H9 (cell line): ENCODE data around the gene C17orf114.

Experiments
- DNase-seq: peaks from one replicate; pipeline ENCODE4 v3.0.0-alpha.2; 2017
- H2AFZ ChIP-seq: one replicate; pipeline ENCODE4 v1.6.1; 2013; ENCODE audit warnings: mild to moderate bottlenecking, low read length, control low read depth, moderate library complexity
- H2AK5ac ChIP-seq: 2 replicates; pipeline ENCODE4 v1.6.1; 2013; ENCODE audit warnings: low read length, control low read depth, mixed read lengths; ENCODE audit not compliant: insufficient read length
- H2BK120ac ChIP-seq: one replicate; pipeline ENCODE4 v1.6.1; 2013; ENCODE audit warnings: low read depth, mild to moderate bottlenecking, low read length, control low read depth, inconsistent platforms; ENCODE audit not compliant: poor library complexity, severe bottlenecking
- H2BK12ac ChIP-seq: 2 replicates; pipeline ENCODE4 v1.6.1; 2013; ENCODE audit warnings: low read length, control low read depth, mixed read lengths, low read depth; ENCODE audit not compliant: insufficient read length
- H2BK15ac ChIP-seq: 2 replicates; pipeline ENCODE4 v1.6.1; 2013; ENCODE audit warnings: low read depth, low read length, control low read depth
- H2BK20ac ChIP-seq: one replicate; pipeline ENCODE4 v1.6.1; 2013; ENCODE audit warnings: low read depth, mild to moderate bottlenecking, low read length, control low read depth, inconsistent platforms; ENCODE audit not compliant: poor library complexity, severe bottlenecking
- H2BK5ac ChIP-seq: 2 replicates; pipeline ENCODE4 v1.6.1; 2013; ENCODE audit warnings: low read length, control low read depth, mixed read lengths; ENCODE audit not compliant: insufficient read length
- H3K14ac ChIP-seq: 2 replicates; pipeline ENCODE4 v1.6.1; 2013; ENCODE audit warnings: low read length, control low read depth; ENCODE audit not compliant: insufficient read depth
- H3K18ac ChIP-seq: 2 replicates; pipeline ENCODE4 v1.6.1; 2013; ENCODE audit warnings: low read depth, mild to moderate bottlenecking, mixed read lengths, low read length, control low read depth; ENCODE audit not compliant: insufficient read length
- H3K23ac ChIP-seq: 2 replicates; pipeline ENCODE4 v1.6.1; 2013; ENCODE audit warnings: low read length, control low read depth, mixed read lengths, low read depth; ENCODE audit not compliant: insufficient read length
- H3K23me2 ChIP-seq: 2 replicates; pipeline ENCODE4 v1.6.1; 2013; ENCODE audit warnings: low read depth, mild to moderate bottlenecking, mixed read lengths, low read length, control low read depth; ENCODE audit not compliant: insufficient read length, poor library complexity, severe bottlenecking
- H3K27ac ChIP-seq: 2 replicates; pipeline ENCODE4 v1.5.1; 2013; ENCODE audit warnings: low read length, control low read depth, mixed read lengths, low read depth; ENCODE audit not compliant: insufficient read length
- H3K27me3 ChIP-seq: 2 replicates; pipeline ENCODE4 v1.6.1; 2013; ENCODE audit warnings: low read length, control low read depth, inconsistent platforms; ENCODE audit not compliant: insufficient read depth
- H3K4ac ChIP-seq: 2 replicates; pipeline ENCODE4 v1.6.1; 2013; ENCODE audit warnings: low read depth, mild to moderate bottlenecking, control low read depth, inconsistent platforms, low read length, moderate library complexity
- H3K4me1 ChIP-seq: 2 replicates; pipeline ENCODE4 v1.6.1; 2013; ENCODE audit warnings: low read length, control low read depth, inconsistent platforms; ENCODE audit not compliant: insufficient read depth
- H3K4me2 ChIP-seq: 2 replicates; pipeline ENCODE4 v1.6.1; 2013; ENCODE audit warnings: low read length, control low read depth, mixed read lengths; ENCODE audit not compliant: insufficient read length, insufficient read depth
- H3K56ac ChIP-seq: 2 replicates; pipeline ENCODE4 v1.6.1; 2013; ENCODE audit warnings: low read depth, mild to moderate bottlenecking, mixed read lengths, low read length, control low read depth; ENCODE audit not compliant: insufficient read length
- H3K79me1 ChIP-seq: 2 replicates; pipeline ENCODE4 v1.6.1; 2013; ENCODE audit warnings: low read depth, mild to moderate bottlenecking, moderate library complexity, low read length, control low read depth, inconsistent platforms; ENCODE audit not compliant: insufficient read depth, poor library complexity, severe bottlenecking
- H3K79me2 ChIP-seq: 2 replicates; pipeline ENCODE4 v1.6.1; 2013; ENCODE audit warnings: low read length, control low read depth, inconsistent platforms; ENCODE audit not compliant: insufficient read depth
- H3K9ac ChIP-seq: 2 replicates; pipeline ENCODE4 v1.6.1; 2013; ENCODE audit warnings: low read length, control low read depth, mixed read lengths; ENCODE audit not compliant: insufficient read length; ENCODE audit errors: extremely low read depth
- H3K9me3 ChIP-seq: one replicate; pipeline ENCODE4 v1.6.1; 2013; ENCODE audit warnings: low read depth, low read length, inconsistent platforms; ENCODE audit not compliant: control insufficient read depth
- H3T11ph ChIP-seq: one replicate; pipeline ENCODE4 v1.6.1; 2013; ENCODE audit warnings: mild to moderate bottlenecking, low read length, control low read depth, inconsistent platforms
- H4K20me1 ChIP-seq: one replicate; pipeline ENCODE4 v1.6.1; 2013; ENCODE audit not compliant: control insufficient read depth, insufficient read length, insufficient read depth
- H4K5ac ChIP-seq: 2 replicates; pipeline ENCODE4 v1.6.1; 2013; ENCODE audit warnings: low read depth, mild to moderate bottlenecking, mixed read lengths, low read length, control low read depth; ENCODE audit not compliant: insufficient read length
- H4K8ac ChIP-seq: replicated peaks from 2 replicates; pipeline ENCODE4 v1.6.1; 2013; ENCODE audit warnings: low read length, control low read depth, mixed read lengths, low read depth; ENCODE audit not compliant: insufficient read length
- H4K91ac ChIP-seq: 2 replicates; pipeline ENCODE4 v1.6.1; 2013; ENCODE audit warnings: low read depth, mild to moderate bottlenecking, moderate library complexity, mixed read lengths, low read length, control low read depth; ENCODE audit not compliant: insufficient read length
- H3K27ac Mint-ChIP-seq, 3 experiments: 2 replicates in 2 of 3; 3 replicates in 1 of 3; pipeline ENCODE4 v1.8.0; 2020 to 2021; ENCODE audit warnings: mixed read lengths in 3 of 3, mild to moderate bottlenecking in 1 of 3, moderate library complexity in 1 of 3
- H3K27me3 Mint-ChIP-seq: 2 replicates; pipeline ENCODE4 v1.8.0; 2021; ENCODE audit warnings: low read depth, mild to moderate bottlenecking, moderate library complexity, mixed read lengths
- H3K36me3 Mint-ChIP-seq, 3 experiments: 2 replicates in 2 of 3; 3 replicates in 1 of 3; pipeline ENCODE4 v1.8.0; 2020 to 2021; ENCODE audit warnings: low read depth in 3 of 3, mixed read lengths in 3 of 3; ENCODE audit not compliant: insufficient read depth in 1 of 3
- H3K4me1 Mint-ChIP-seq, 2 experiments: 2 replicates each; pipeline ENCODE4 v1.8.0; 2020; ENCODE audit warnings: mixed read lengths in 2 of 2
- H3K4me3 Mint-ChIP-seq, 2 experiments: 2 replicates in 1 of 2; 3 replicates in 1 of 2; pipeline ENCODE4 v1.8.0; 2020 to 2021; ENCODE audit warnings: mild to moderate bottlenecking in 2 of 2, mixed read lengths in 2 of 2, moderate library complexity in 1 of 2
- H3K9me3 Mint-ChIP-seq, 2 experiments: 2 replicates in 1 of 2; 3 replicates in 1 of 2; pipeline ENCODE4 v1.8.0; 2020; ENCODE audit warnings: mild to moderate bottlenecking in 2 of 2, mixed read lengths in 2 of 2, moderate library complexity in 1 of 2
- CTCF ChIP-seq: fragments of 200-600 bp; sonication (generic); conservative IDR thresholded peaks from 3 replicates; pipeline ENCODE4 v1.8.0; 2021; ENCODE audit warnings: antibody characterized with exemption, mild to moderate bottlenecking
- WGBS: extraction: QIAGEN DNeasy Blood & Tissue Kit; methylation state at CpG from one replicate; pipeline ENCODE4 v1.1.7; 2013; ENCODE audit warnings: missing lambda C conversion rate, low lambda C conversion rate, mixed read lengths; ENCODE audit not compliant: insufficient read length; ENCODE audit errors: extremely low coverage; 5-methylcytosine and 5-hydroxymethylcytosine counted together

C17orf114 gene

GRCh38 chr17:4851084-4851483 lies 49.0 kb upstream of the C17orf114 start:
- Mint-ChIP-seq H3K9me3 (no peaks in the 10 kb centered on the region), H3K27me3 (no peaks in the 10 kb centered on the region), H3K4me1 (peaks cover 68 to 69% of the 10 kb centered on the region in 2 experiments), H3K36me3 (peaks cover 0 to 9% (median 5%) of the 10 kb centered on the region in 3 experiments; a peak in 4 of 7 replicates), H3K4me3 (no peak overlapping the region; a peak in 1 of 5 replicates), H3K27ac (peak overlapping the region; percentile 44 to 93 (median 83))
- no peaks in the 10 kb centered on the region for H3K79me1 ChIP-seq
- no peak overlapping the region for H2AK5ac ChIP-seq
- no CpG with 5 or more reads among the region's 3 CpGs for WGBS
- H2BK20ac ChIP-seq, result no peak overlapping the region
- no peak overlapping the region for H3K4me2 ChIP-seq
- no peak overlapping the region for H4K5ac ChIP-seq
- no peaks in the 10 kb centered on the region for H3K9me3 ChIP-seq
- peak overlapping the region; percentile 7 for H3K9ac ChIP-seq
- no peak overlapping the region for H4K91ac ChIP-seq
- no peak overlapping the region for H3K14ac ChIP-seq
- no peak for TF ChIP-seq CTCF
- no peak overlapping the region for H2BK12ac ChIP-seq
- H2BK120ac ChIP-seq, result no peak overlapping the region
- no peak overlapping the region for H4K8ac ChIP-seq
- H3K27ac ChIP-seq, result no peak overlapping the region
- no peak overlapping the region for H2BK5ac ChIP-seq
- H3K27me3 ChIP-seq, result no peaks in the 10 kb centered on the region; the same call in 1 of the 2 replicates
- no peak overlapping the region for H3T11ph ChIP-seq
- peaks cover 8% of the 10 kb centered on the region; the same call in 1 of the 2 replicates for H3K4me1 ChIP-seq
- no peak overlapping the region for H2BK15ac ChIP-seq
- no peak overlapping the region for H2AFZ ChIP-seq
- H3K79me2 ChIP-seq, result peaks cover 2% of the 10 kb centered on the region; the same call in 1 of the 2 replicates
- H3K56ac ChIP-seq, result no peak overlapping the region
- H4K20me1 ChIP-seq, result no peaks in the 10 kb centered on the region
- no peak for DNase-seq
- no peaks in the 10 kb centered on the region for H3K23me2 ChIP-seq
- H3K4ac ChIP-seq, result no peak overlapping the region
- H3K18ac ChIP-seq, result no peak overlapping the region
- no peak overlapping the region for H3K23ac ChIP-seq
